Activated CD8-positive, alpha-beta memory T cell treated with anti-CD3 and anti-CD28 coated beads for 36 hours (primary cell): ENCODE measurements around the gene JMJD4. TPM values are rescaled to one million over a fixed set of nuclear protein-coding genes. Genes with fewer than 3 reads are reported as not detected.
"Not testable (repeated sequence)": the region's sequence is repeated elsewhere in the genome, so short reads cannot be mapped to it uniquely, and the experiment has no call there.

Experiments
- CTCF ChIA-PET: fragments of 350-600 bp; sonication (Branson Sonifier 250); formaldehyde crosslinking; loops from one replicate; lab custom pipeline; 2021; ENCODE audit warnings: antibody characterized with exemption; lab: Charles Lee
- POLR2A ChIA-PET: fragments of 350-600 bp; sonication (Branson Sonifier 250); formaldehyde crosslinking; loops from one replicate; lab custom pipeline; 2021; ENCODE audit warnings: antibody characterized with exemption; lab: Charles Lee
- total RNA-seq, 2 experiments: library from RNA; stranded (reverse); gene quantifications; one replicate each; pipeline ENCODE4 v1.2.3, GENCODE V29; 2021

Gene JMJD4
- total RNA-seq, 2 experiments from 2014 or later, result 28.4 to 32.3 TPM

- ChIA-PET CTCF (no interaction called here), POLR2A (interaction anchor here (0.5 kb wide), 1 partner anchor 1951 kb away, joined by 3 read pairs; no protein-coding TSS in a partner anchor)
These were observed 6.3 kb downstream of the JMJD4 start for GRCh38 chr1:227728892-227729143.

GRCh38 chr1:227728059-227728891 is 6.8 kb downstream of the JMJD4 start:
- POLR2A ChIA-PET, result interaction anchor here (0.5 kb wide), 1 partner anchor 1950 kb away, joined by 3 read pairs; no protein-coding TSS in a partner anchor
- CTCF ChIA-PET, result no interaction called here

- CTCF ChIA-PET, result no interaction called here
- POLR2A ChIA-PET, result no interaction called here
These were observed 8.0 kb downstream of the JMJD4 start for GRCh38 chr1:227726924-227727599.

GRCh38 chr1:227726318-227726717 is 8.8 kb downstream of the JMJD4 start:
- POLR2A ChIA-PET, result no interaction called here
- CTCF ChIA-PET, result no interaction called here

- ChIA-PET POLR2A (no interaction called here), CTCF (no interaction called here)
These were observed 10.1 kb downstream of the JMJD4 start for GRCh38 chr1:227725046-227725445.

- ChIA-PET CTCF (no interaction called here), POLR2A (no interaction called here)
These were observed 11.6 kb downstream of the JMJD4 start for GRCh38 chr1:227723474-227723873.

- POLR2A ChIA-PET, result no interaction called here
These were observed 16.2 kb downstream of the JMJD4 start for GRCh38 chr1:227718932-227719331.

GRCh38 chr1:227712648-227713047 is 22.5 kb downstream of the JMJD4 start:
- POLR2A ChIA-PET, result no interaction called here
- CTCF ChIA-PET, result no interaction called here

More at GRCh38 chr1:227718932-227719331, 16.2 kb downstream of the JMJD4 start:
- CTCF ChIA-PET, result no interaction called here

GRCh38 chr1:227710474-227710873 is 24.6 kb downstream of the JMJD4 start:
- CTCF ChIA-PET, POLR2A ChIA-PET: not testable (repeated sequence)

- ChIA-PET CTCF (no interaction called here), POLR2A (no interaction called here)
These were observed 25.7 kb downstream of the JMJD4 start for GRCh38 chr1:227709451-227709850.

- ChIA-PET POLR2A (no interaction called here), CTCF (no interaction called here)
These were observed 27.3 kb downstream of the JMJD4 start for GRCh38 chr1:227707846-227708245.

- CTCF ChIA-PET, POLR2A ChIA-PET: not testable (repeated sequence)
These were observed 33.5 kb downstream of the JMJD4 start for GRCh38 chr1:227701631-227702030.

GRCh38 chr1:227697321-227697864 is 37.7 kb downstream of the JMJD4 start:
- POLR2A ChIA-PET, result no interaction called here

GRCh38 chr1:227685807-227686206 is 49.3 kb downstream of the JMJD4 start:
- POLR2A ChIA-PET, result no interaction called here
- CTCF ChIA-PET, result no interaction called here

More at GRCh38 chr1:227697321-227697864, 37.7 kb downstream of the JMJD4 start:
- CTCF ChIA-PET, result no interaction called here

Other genes with a start within 250 kb of the JMJD4 start
- 1 to 10 TPM; 6.3 to 6.6 TPM for gene ZNF678, start 171.7 kb downstream of the JMJD4 start, total RNA-seq
- gene SNAP47, start 133 bp upstream of the JMJD4 start, total RNA-seq, result 10 to 100 TPM; 25.5 to 27.6 TPM
- not detected for gene PRSS38, start 80.4 kb upstream of the JMJD4 start, total RNA-seq
- not detected for gene WNT9A, start 212.6 kb upstream of the JMJD4 start, total RNA-seq